ENCODE results near the gene IPO13.

DNA sequence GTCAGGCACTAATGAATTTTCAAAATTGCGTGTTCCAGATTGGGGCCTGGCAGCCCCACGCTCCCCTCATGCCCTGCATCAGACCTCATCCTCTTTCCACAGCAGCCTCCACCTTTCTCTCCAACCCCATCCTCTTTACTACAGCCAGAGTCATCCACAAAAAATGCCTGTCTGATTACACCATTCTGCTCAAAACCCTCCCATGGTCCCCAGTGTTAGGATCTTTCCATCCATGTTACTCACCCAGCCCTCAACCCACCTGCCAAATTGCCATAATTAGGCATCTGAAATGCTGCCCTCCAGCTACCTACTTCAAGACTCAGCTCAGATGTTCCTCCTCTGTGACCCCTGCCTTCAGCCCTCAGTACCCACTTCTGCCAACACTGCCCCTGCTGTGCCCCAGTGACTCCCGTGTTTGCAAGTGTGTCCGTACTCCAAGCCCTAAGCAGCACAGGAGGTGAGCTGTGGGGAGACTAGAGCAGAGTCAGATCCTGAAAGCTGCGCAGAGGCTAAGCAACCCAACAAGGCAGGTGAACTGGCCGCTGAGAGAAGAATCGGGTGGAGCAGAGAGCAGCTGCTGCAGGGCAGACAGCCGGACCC is 13.9 kb upstream of the IPO13 start:
- TF ChIP-seq POLR2A (IDR thresholded peaks at IDR 0.05) = no peak
- TF ChIP-seq, protein P1, sequence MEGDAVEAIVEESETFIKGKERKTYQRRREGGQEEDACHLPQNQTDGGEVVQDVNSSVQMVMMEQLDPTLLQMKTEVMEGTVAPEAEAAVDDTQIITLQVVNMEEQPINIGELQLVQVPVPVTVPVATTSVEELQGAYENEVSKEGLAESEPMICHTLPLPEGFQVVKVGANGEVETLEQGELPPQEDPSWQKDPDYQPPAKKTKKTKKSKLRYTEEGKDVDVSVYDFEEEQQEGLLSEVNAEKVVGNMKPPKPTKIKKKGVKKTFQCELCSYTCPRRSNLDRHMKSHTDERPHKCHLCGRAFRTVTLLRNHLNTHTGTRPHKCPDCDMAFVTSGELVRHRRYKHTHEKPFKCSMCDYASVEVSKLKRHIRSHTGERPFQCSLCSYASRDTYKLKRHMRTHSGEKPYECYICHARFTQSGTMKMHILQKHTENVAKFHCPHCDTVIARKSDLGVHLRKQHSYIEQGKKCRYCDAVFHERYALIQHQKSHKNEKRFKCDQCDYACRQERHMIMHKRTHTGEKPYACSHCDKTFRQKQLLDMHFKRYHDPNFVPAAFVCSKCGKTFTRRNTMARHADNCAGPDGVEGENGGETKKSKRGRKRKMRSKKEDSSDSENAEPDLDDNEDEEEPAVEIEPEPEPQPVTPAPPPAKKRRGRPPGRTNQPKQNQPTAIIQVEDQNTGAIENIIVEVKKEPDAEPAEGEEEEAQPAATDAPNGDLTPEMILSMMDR (IDR thresholded peaks at IDR 0.05) = no peak
